Prostate gland (tissue), 2 donors: Measurements from ENCODE around the gene TRAPPC3L. TPM values are rescaled to one million over a fixed set of nuclear protein-coding genes. Genes with fewer than 3 reads are reported as not detected.

ENCODE experiments used
- DNase-seq: peaks from one replicate; pipeline ENCODE4 v3.0.0-alpha.2; 2019; ENCODE audit warnings: low spot score
- H3K27ac ChIP-seq, 2 donors: fragments of 200-600 bp; sonication (generic); 2 replicates each; pipeline ENCODE4 v1.5.1; 2017 to 2019
- H3K27me3 ChIP-seq: fragments of 200-600 bp; sonication (generic); replicated peaks from 2 replicates; pipeline ENCODE4 v1.5.1; 2019; ENCODE audit not compliant: insufficient read depth
- H3K36me3 ChIP-seq, 2 donors: fragments of 200-600 bp; sonication (generic); 1 replicate in 1 of 2; 2 replicates in 1 of 2; pipeline versions ENCODE4 v1.5.1 to v1.8.1; 2017 to 2019
- H3K4me1 ChIP-seq: fragments of 200-600 bp; sonication (generic); replicated peaks from 2 replicates; pipeline ENCODE4 v1.5.1; 2019
- H3K4me3 ChIP-seq, 2 donors: fragments of 200-600 bp; sonication (generic); 2 replicates each; pipeline ENCODE4 v1.5.1; 2017 to 2019
- H3K9me3 ChIP-seq: fragments of 200-600 bp; sonication (generic); 2 replicates; pipeline ENCODE4 v1.5.1; 2017
- CTCF ChIP-seq, 4 experiments: fragments of 200-600 bp in 2 of 4; fragments of 450-650 bp in 2 of 4; sonication (generic) in 2 of 4; IDR thresholded peaks; 1 replicate in 3 of 4; 2 replicates in 1 of 4; pipeline ENCODE4 v1.5.1; 2016 to 2019; ENCODE audit warnings: antibody characterized with exemption in 4 of 4, mild to moderate bottlenecking in 2 of 4, moderate library complexity in 2 of 4
- POLR2A ChIP-seq: fragments of 450-650 bp; IDR thresholded peaks from one replicate; pipeline ENCODE4 v1.6.1; 2016; ENCODE audit warnings: antibody characterized with exemption, mild to moderate bottlenecking
- POLR2AphosphoS5 ChIP-seq: sonication (generic); formaldehyde crosslinking; IDR thresholded peaks from one replicate; pipeline ENCODE4 v1.6.1; 2017; ENCODE audit warnings: antibody characterized with exemption
- WGBS: methylation state at CpG from one replicate; pipeline ENCODE4 v1.1.5; 2018; 5-methylcytosine and 5-hydroxymethylcytosine counted together
- intact Hi-C: fragments of 100-400 bp; cut with DNase I; formaldehyde crosslinking; loops from one replicate; pipeline ENCODE4 v1.14.2; 2022
- total RNA-seq, 2 donors: library from RNA; depleted of rRNA; stranded (reverse); fragments of >200 nt; gene quantifications; one replicate each; pipeline ENCODE4 v1.1.0, GENCODE V29; 2016

TRAPPC3L gene
- total RNA-seq, 2 donors from 2014 or later: not detected

DNA sequence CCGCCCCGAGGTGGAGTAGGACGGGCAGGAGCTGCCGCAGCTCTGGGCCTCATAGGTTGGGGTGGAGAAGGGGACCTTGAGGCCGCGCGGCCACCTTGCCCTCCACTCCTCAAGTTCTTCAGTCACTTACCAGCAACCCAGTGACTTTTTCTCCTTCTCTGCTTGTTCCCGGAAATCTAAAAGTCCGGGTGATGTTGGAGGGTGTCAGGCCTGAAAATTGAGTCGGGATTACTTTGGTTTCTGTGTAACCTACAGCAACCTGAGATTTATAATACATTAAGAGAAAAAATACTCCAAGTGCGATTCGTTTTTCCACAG lies 26.2 kb upstream of the TRAPPC3L start:
- H3K9me3 ChIP-seq: no peaks in the 10 kb centered on the region
- TF ChIP-seq CTCF (IDR thresholded peaks at IDR 0.05): no peak
- no peak for TF ChIP-seq POLR2A
- no peak for TF ChIP-seq POLR2AphosphoS5
- 0% methylated on average over 8 of the region's 12 CpGs for WGBS
- H3K4me3 ChIP-seq: peak overlapping the region; percentile 56 to 70
- H3K36me3 ChIP-seq: no peaks in the 10 kb centered on the region
- peaks cover 6% of the 10 kb centered on the region for H3K4me1 ChIP-seq
- DNase-seq: no peak
- H3K27me3 ChIP-seq: no peaks in the 10 kb centered on the region
- H3K27ac ChIP-seq: peak overlapping the region; percentile 74 to 77
- intact Hi-C loops: loop anchor here (5.0 kb wide), 1 partner anchor 289 kb away; no protein-coding TSS in a partner anchor

- peak within 1 kb of the TSS; percentile 56 to 70 for H3K4me3 ChIP-seq
- H3K4me1 ChIP-seq: peaks cover 6% of the 10 kb centered on the region
- no peaks in the 10 kb centered on the region for H3K9me3 ChIP-seq
- no peaks in the 10 kb centered on the region for H3K27me3 ChIP-seq
- H3K27ac ChIP-seq: peak within 1 kb of the TSS; percentile 74 to 77
- DNase-seq: peak; percentile 98
- TF ChIP-seq POLR2A (peak; percentile 51), CTCF (IDR thresholded peaks at IDR 0.05) (peak in 1 of 4 experiments; percentile 43), POLR2AphosphoS5 (peak; percentile 93)
- H3K36me3 ChIP-seq: no peaks in the 10 kb centered on the region
- intact Hi-C loops: loop anchor here (5.0 kb wide), 1 partner anchor 289 kb away; no protein-coding TSS in a partner anchor
- WGBS: under 1% methylated on average over 57 of the region's 62 CpGs
Measured at GRCh38 chr6:116570856-116571682, 25.6 kb upstream of the TRAPPC3L start, which contains the start of gene RWDD1. TSS of gene RWDD1 (plus strand) at chr6:116571504. CDS start at chr6:116571583, 79 bp downstream.

DNA sequence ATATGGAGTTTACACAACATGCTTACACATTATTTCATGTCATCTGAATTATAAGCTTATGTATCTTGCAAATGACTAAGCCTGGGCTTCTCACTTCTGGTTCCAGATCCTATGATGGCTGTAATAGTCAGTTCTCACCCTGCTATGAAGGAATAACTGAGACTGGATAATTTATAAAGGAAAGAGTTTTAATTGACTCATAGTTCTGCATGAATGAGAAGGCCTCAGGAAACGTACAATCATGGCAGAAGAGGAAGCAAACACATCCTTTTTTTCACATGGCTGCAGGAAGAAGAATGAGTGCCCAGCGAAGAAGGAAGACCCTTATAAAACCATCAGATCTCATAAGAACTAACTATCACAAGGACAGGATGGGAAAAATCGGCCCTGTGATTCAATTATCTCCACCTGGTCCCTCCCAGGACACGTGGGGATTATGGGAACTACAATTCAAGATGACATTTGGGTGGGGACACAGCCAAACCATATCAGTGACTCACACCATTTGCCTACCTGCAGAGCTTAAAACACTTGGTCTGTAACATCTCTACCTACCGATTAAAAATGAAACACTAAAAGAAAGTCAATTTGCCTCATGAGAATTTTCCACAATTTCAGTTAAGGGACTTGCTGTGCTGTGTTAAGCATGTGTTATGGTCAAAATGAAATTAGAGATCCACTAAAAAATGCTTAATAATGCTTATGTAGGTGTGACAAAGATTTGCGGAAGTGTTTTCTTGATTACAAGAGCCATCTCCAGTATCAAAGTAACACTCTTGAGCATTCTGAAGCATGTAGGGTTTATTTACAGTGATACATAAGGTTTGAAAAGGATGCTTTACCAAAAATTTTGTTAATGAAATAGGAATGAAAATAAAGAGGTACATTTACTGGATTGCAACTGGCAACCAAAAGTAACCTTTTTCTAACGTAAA lies 23.6 kb upstream of the TRAPPC3L start:
- Histone ChIP-seq H3K9me3 (no peaks in the 10 kb centered on the region), H3K27me3 (no peaks in the 10 kb centered on the region), H3K36me3 (no peaks in the 10 kb centered on the region), H3K4me3 (no peak overlapping the region), H3K4me1 (peaks cover 6% of the 10 kb centered on the region), H3K27ac (no peak overlapping the region)
- DNase-seq: no peak
- intact Hi-C loops: loop anchor here (5.0 to 10.0 kb wide), 2 partner anchors 54 to 297 kb away; partner anchors contain the start of gene CALHM5
- 59% methylated on average over 7 of the region's 7 CpGs for WGBS
- TF ChIP-seq CTCF (IDR thresholded peaks at IDR 0.05): no peak
- TF ChIP-seq POLR2AphosphoS5: no peak
- no peak for TF ChIP-seq POLR2A

GRCh38 chr6:116568111-116568510 lies 22.6 kb upstream of the TRAPPC3L start:
- no peak overlapping the region for H3K4me3 ChIP-seq
- TF ChIP-seq CTCF (IDR thresholded peaks at IDR 0.05) (no peak), POLR2A (no peak), POLR2AphosphoS5 (peak; percentile 36)
- no peaks in the 10 kb centered on the region for H3K36me3 ChIP-seq
- DNase-seq: no peak
- no peaks in the 10 kb centered on the region for H3K27me3 ChIP-seq
- H3K9me3 ChIP-seq: no peaks in the 10 kb centered on the region
- intact Hi-C loops: loop anchor here (5.0 to 10.0 kb wide), 2 partner anchors 53 to 296 kb away; partner anchors contain the start of gene CALHM5
- H3K4me1 ChIP-seq: peaks cover 6% of the 10 kb centered on the region
- no peak overlapping the region for H3K27ac ChIP-seq
